AG04449 (cell line): Measurements from ENCODE around the gene DOCK1.

Source experiments
- CTCF ChIA-PET: fragments of 350-600 bp; formaldehyde crosslinking; extraction: SDS; loops from one replicate; lab custom pipeline; 2021; ENCODE audit warnings: antibody characterized with exemption; lab: Yijun Ruan, JAX
- POLR2A ChIA-PET: fragments of 400-600, 350-600 bp; formaldehyde crosslinking; extraction: SDS; loops from one replicate; lab custom pipeline; 2020; ENCODE audit warnings: antibody characterized with exemption, inconsistent platforms; lab: Yijun Ruan, JAX
- DNase-seq: peaks from one replicate; pipeline ENCODE4 v3.0.0-alpha.2; 2010; ENCODE audit warnings: low read depth, low spot score
- H3K4me3 ChIP-seq: 2 replicates; pipeline ENCODE4 v1.5.1; 2011; ENCODE audit warnings: low read depth, mild to moderate bottlenecking, control low read depth, low read length
- CTCF ChIP-seq: IDR thresholded peaks from one replicate; pipeline ENCODE4 v1.5.1; 2011; ENCODE audit warnings: mild to moderate bottlenecking, moderate library complexity, low read length, control low read depth, inconsistent platforms; ENCODE audit not compliant: insufficient read depth; ENCODE audit errors: missing control alignments

DOCK1 gene

GRCh38 chr10:127227663-127228062 is 322.4 kb downstream of the DOCK1 start:
- POLR2A ChIA-PET = no interaction called here
- DNase-seq = no peak
- TF ChIP-seq CTCF = no peak
- H3K4me3 ChIP-seq = no peak overlapping the region
- CTCF ChIA-PET = no interaction called here

GRCh38 chr10:127228195-127228787 is 323.1 kb downstream of the DOCK1 start:
- no peak for TF ChIP-seq CTCF
- DNase-seq = no peak
- POLR2A ChIA-PET = interaction anchor here (0.6 kb wide), 1 partner anchor 1214 kb away, joined by 3 read pairs; no protein-coding TSS in a partner anchor
- CTCF ChIA-PET = no interaction called here
- no peak overlapping the region for H3K4me3 ChIP-seq

- POLR2A ChIA-PET = no interaction called here
- CTCF ChIA-PET = interaction anchor here (1.8 kb wide), 1 partner anchor 9 kb away, joined by 8 read pairs; no protein-coding TSS in a partner anchor
- no peak for DNase-seq
- no peak overlapping the region for H3K4me3 ChIP-seq
- TF ChIP-seq CTCF = no peak
These were observed 329.1 kb downstream of the DOCK1 start for GRCh38 chr10:127234306-127234800.

GRCh38 chr10:127236266-127236665 is 331.0 kb downstream of the DOCK1 start:
- ChIA-PET POLR2A (no interaction called here), CTCF (no interaction called here)

GRCh38 chr10:127242914-127243313 is 337.7 kb downstream of the DOCK1 start:
- H3K4me3 ChIP-seq = no peak overlapping the region
- TF ChIP-seq CTCF = no peak
- DNase-seq = no peak
- CTCF ChIA-PET = interaction anchor here (0.7 to 1.6 kb wide), 5 partner anchors 10 to 30 kb away, joined by 4 to 8 read pairs (median 4); no protein-coding TSS in a partner anchor
- POLR2A ChIA-PET = no interaction called here

More at GRCh38 chr10:127236266-127236665, 331.0 kb downstream of the DOCK1 start:
- DNase-seq = no peak
- no peak for TF ChIP-seq CTCF
- no peak overlapping the region for H3K4me3 ChIP-seq

GRCh38 chr10:127243490-127244272 is 338.5 kb downstream of the DOCK1 start:
- TF ChIP-seq CTCF = peak; percentile 70
- no peak overlapping the region for H3K4me3 ChIP-seq
- DNase-seq = no peak
- ChIA-PET CTCF (interaction anchor here (0.6 to 1.6 kb wide), 8 partner anchors 9 to 37 kb away, joined by 3 to 10 read pairs (median 4); no protein-coding TSS in a partner anchor), POLR2A (no interaction called here)
